IPS-15b (cell line): Measurements from ENCODE around the gene DIP2C.
"Not testable (repeated sequence)": the region's sequence is repeated elsewhere in the genome, so short reads cannot be mapped to it uniquely, and the experiment has no call there.

Source experiments
- H3K27me3 ChIP-seq: one replicate; pipeline ENCODE4 v1.6.1; 2013; ENCODE audit warnings: low read length; ENCODE audit not compliant: control insufficient read depth, insufficient read depth
- H3K36me3 ChIP-seq: one replicate; pipeline ENCODE4 v1.6.1; 2013; ENCODE audit warnings: low read length; ENCODE audit not compliant: control insufficient read depth, insufficient read depth
- H3K4me1 ChIP-seq: one replicate; pipeline ENCODE4 v1.6.1; 2013; ENCODE audit warnings: mild to moderate bottlenecking, low read length; ENCODE audit not compliant: control insufficient read depth, insufficient read depth
- H3K4me3 ChIP-seq: one replicate; pipeline ENCODE4 v1.5.1; 2013; ENCODE audit warnings: low read depth, low read length
- H3K9ac ChIP-seq: one replicate; pipeline ENCODE4 v1.6.1; 2013; ENCODE audit warnings: low read depth, mild to moderate bottlenecking, low read length
- H3K9me3 ChIP-seq: one replicate; pipeline ENCODE4 v1.6.1; 2013; ENCODE audit warnings: mild to moderate bottlenecking, low read length; ENCODE audit not compliant: control insufficient read depth, insufficient read depth

The DIP2C gene

DNA sequence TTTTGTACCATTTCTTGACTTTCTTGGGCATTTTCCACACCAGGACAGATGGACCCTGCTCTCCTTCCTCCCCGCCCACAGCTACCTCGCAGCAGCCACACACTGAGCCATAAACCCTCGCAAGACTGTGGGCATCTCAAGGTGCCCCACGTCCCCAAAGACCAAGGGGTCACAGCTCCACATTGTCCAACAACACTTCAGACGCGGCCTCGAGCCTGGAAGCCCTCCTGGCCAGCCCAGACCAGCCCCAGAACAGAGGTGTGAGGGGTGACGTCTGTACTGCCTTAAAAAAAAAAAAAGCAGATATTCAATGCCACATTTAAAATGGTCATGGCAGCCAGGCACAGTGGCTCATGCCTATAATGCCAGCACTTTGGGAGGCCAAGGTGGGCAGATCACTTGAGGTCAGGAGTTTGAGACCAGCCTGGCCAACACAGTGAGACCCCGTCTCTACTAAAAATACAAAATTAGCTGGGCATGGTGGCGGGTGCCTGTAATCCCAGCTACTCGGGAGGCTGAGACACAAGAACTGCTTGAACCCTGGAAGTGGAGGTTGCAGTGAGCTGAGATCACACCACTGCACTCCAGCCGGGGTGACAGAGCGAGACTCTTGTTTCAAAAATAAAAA, 36.5 kb downstream of the DIP2C start:
- not testable (repeated sequence) for H3K4me3 ChIP-seq, H3K4me1 ChIP-seq, H3K9me3 ChIP-seq, H3K27me3 ChIP-seq, H3K9ac ChIP-seq, H3K36me3 ChIP-seq

- H3K9ac ChIP-seq, result no peak overlapping the region
- no peaks in the 10 kb centered on the region for H3K9me3 ChIP-seq
- H3K36me3 ChIP-seq, result no peaks in the 10 kb centered on the region
- no peak overlapping the region for H3K4me3 ChIP-seq
- H3K27me3 ChIP-seq, result no peaks in the 10 kb centered on the region
- H3K4me1 ChIP-seq, result no peaks in the 10 kb centered on the region
These were observed 37.2 kb downstream of the DIP2C start for GRCh38 chr10:652233-652632.

- Histone ChIP-seq H3K4me1 (no peaks in the 10 kb centered on the region), H3K4me3 (no peak overlapping the region)
These were observed 37.8 kb downstream of the DIP2C start for GRCh38 chr10:651692-652091.

GRCh38 chr10:650886-651615, 38.4 kb downstream of the DIP2C start:
- no peaks in the 10 kb centered on the region for H3K27me3 ChIP-seq
- no peak overlapping the region for H3K4me3 ChIP-seq
- H3K9ac ChIP-seq, result no peak overlapping the region
- no peaks in the 10 kb centered on the region for H3K36me3 ChIP-seq
- H3K4me1 ChIP-seq, result no peaks in the 10 kb centered on the region
- no peaks in the 10 kb centered on the region for H3K9me3 ChIP-seq

More at GRCh38 chr10:651692-652091, 37.8 kb downstream of the DIP2C start:
- Histone ChIP-seq H3K36me3 (no peaks in the 10 kb centered on the region), H3K9me3 (no peaks in the 10 kb centered on the region), H3K9ac (no peak overlapping the region), H3K27me3 (no peaks in the 10 kb centered on the region)

GRCh38 chr10:650441-650851, 39.0 kb downstream of the DIP2C start:
- H3K4me3 ChIP-seq, result no peak overlapping the region
- H3K9me3 ChIP-seq, result no peaks in the 10 kb centered on the region
- no peak overlapping the region for H3K9ac ChIP-seq
- no peaks in the 10 kb centered on the region for H3K36me3 ChIP-seq
- H3K4me1 ChIP-seq, result no peaks in the 10 kb centered on the region
- no peaks in the 10 kb centered on the region for H3K27me3 ChIP-seq

DNA sequence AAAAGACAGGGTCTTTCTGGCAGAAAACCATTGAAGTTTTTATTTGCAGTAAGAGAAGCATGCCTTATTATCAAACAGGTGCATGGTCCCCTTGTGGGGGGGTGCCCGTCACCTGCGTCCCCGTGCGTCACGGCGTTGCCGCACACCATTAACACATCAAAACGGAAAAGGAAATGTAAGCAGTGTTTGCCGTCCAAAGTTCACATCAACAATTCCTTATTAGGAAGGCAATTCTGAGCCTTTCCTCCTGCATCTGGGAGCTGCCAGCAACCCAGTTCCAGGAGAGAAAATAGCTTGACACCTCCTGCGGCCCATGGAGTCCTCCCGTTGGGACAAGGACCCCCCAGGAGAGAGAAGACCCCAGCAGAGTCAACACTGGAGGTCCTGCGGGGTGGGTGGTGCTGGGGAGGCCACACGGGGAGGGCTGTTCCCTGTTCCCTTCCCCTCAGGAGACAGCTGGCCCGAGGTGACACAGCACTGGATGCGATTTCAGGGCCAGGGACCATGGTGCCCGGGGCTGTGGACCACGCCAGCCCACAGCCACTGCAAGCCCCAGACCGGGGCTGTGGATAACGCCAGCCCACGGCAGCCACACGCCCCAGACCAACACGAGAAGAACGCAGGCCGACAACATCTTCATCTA, 39.5 kb downstream of the DIP2C start:
- Histone ChIP-seq H3K36me3 (no peaks in the 10 kb centered on the region), H3K4me1 (no peaks in the 10 kb centered on the region), H3K27me3 (no peaks in the 10 kb centered on the region), H3K9ac (no peak overlapping the region), H3K9me3 (no peaks in the 10 kb centered on the region), H3K4me3 (no peak overlapping the region)

- Histone ChIP-seq H3K9me3 (no peaks in the 10 kb centered on the region), H3K4me3 (no peak overlapping the region), H3K27me3 (no peaks in the 10 kb centered on the region), H3K4me1 (no peaks in the 10 kb centered on the region), H3K36me3 (no peaks in the 10 kb centered on the region), H3K9ac (no peak overlapping the region)
These were observed 40.0 kb downstream of the DIP2C start for GRCh38 chr10:649445-649797.

DNA sequence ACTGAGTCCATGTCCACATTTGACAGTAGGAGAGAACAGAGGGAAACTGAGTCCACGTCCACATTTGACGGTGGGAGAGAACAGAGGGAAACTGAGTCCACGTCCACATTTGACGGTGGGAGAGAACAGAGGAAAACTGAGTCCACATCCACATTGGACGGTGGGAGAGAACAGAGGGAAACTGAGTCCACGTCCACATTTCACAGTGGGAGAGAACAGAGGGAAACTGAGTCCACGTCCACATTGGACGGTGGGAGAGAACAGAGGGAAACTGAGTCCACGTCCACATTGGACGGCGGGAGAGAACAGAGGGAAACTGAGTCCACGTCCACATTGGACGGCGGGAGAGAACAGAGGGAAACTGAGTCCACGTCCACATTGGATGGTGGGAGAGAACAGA, 42.4 kb downstream of the DIP2C start:
- H3K9ac ChIP-seq, result not testable (repeated sequence)

DNA sequence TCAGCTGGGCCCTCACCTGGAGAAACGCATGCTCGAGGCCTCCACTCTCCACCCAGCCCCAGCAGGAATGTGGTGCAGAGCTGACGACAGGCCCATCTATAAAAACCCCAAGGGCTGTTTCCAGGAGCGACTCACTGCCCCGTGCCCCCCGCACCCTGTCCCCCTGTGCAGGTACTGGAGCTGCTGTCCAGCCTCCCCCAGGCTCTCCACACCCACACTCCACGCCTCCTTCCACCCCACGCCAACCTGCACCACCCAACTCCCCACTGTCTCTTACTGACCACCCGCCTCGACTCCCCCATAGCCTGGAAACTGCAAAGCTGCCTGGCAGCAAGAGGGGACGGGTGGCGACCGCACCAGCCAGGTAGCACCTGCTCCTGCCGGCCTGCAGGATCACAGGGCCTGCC, 43.3 kb downstream of the DIP2C start:
- H3K27me3 ChIP-seq, result no peaks in the 10 kb centered on the region
- H3K36me3 ChIP-seq, result no peaks in the 10 kb centered on the region
- no peaks in the 10 kb centered on the region for H3K9me3 ChIP-seq
- no peak overlapping the region for H3K9ac ChIP-seq
- H3K4me3 ChIP-seq, result no peak overlapping the region
- H3K4me1 ChIP-seq, result no peaks in the 10 kb centered on the region

More for the DNA sequence above, 42.4 kb downstream of the DIP2C start:
- not testable (repeated sequence) for H3K4me3 ChIP-seq, H3K36me3 ChIP-seq, H3K27me3 ChIP-seq, H3K4me1 ChIP-seq, H3K9me3 ChIP-seq

GRCh38 chr10:644943-645334, 44.5 kb downstream of the DIP2C start:
- no peaks in the 10 kb centered on the region for H3K4me1 ChIP-seq
- H3K9ac ChIP-seq, result no peak overlapping the region
- no peaks in the 10 kb centered on the region for H3K36me3 ChIP-seq

GRCh38 chr10:644076-644942, 45.2 kb downstream of the DIP2C start:
- Histone ChIP-seq H3K4me1 (no peaks in the 10 kb centered on the region), H3K4me3 (no peak overlapping the region), H3K9ac (no peak overlapping the region), H3K27me3 (no peaks in the 10 kb centered on the region), H3K9me3 (no peaks in the 10 kb centered on the region), H3K36me3 (no peaks in the 10 kb centered on the region)

More at GRCh38 chr10:644943-645334, 44.5 kb downstream of the DIP2C start:
- no peaks in the 10 kb centered on the region for H3K27me3 ChIP-seq
- H3K4me3 ChIP-seq, result no peak overlapping the region
- no peaks in the 10 kb centered on the region for H3K9me3 ChIP-seq
